ENCODE results near the gene KLHL41.

- no peak for TF ChIP-seq CTCF (IDR thresholded peaks at IDR 0.05)
- no peak for TF ChIP-seq POLR2A (IDR thresholded peaks at IDR 0.05)
Observed at GRCh38 chr2:169511818-169512217, 2.3 kb downstream of the KLHL41 start.

All from vagina (tissue), 2 donors.